Measurements from ENCODE around the gene LIPT2.

Gene LIPT2

DNA sequence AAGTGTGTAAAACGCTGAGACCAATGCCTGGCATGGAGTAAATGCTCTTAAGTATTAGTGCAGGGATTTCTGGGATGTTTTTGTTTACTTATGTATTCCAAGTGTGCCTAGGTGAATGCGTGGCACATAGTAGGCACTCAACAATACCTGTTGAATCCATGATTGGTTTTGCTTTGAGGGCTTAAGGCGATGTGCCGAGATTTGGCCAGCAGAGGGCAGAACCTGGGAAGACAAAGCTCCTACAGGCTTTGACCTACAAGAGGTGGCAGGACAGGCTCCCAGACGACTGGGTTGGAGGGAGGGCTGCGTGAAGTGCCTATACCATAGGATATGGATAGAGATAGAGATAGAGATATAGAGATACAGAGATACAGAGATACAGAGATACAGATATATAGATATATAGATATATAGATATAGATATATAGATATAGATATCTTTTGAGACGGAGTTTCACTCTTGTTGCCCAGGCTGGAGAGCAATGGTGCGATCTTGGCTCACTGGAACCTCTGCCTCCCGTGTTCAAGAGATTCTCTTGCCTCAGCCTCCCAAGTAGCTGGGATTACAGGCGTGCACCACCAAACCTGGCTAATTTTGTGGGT is 40.0 kb downstream of the LIPT2 start:
- Histone ChIP-seq H3K9me3 (ENCODE audit: control insufficient read depth, insufficient read depth, low read length) (no peaks in the 10 kb centered on the region), H3K4me1 (ENCODE audit: control insufficient read depth, insufficient read depth, low read length) (no peaks in the 10 kb centered on the region), H3K4me3 (ENCODE audit: low read length) (no peak overlapping the region), H3K36me3 (ENCODE audit: control insufficient read depth, insufficient read depth, low read length) (no peaks in the 10 kb centered on the region), H3K27me3 (ENCODE audit: control insufficient read depth, insufficient read depth, low read length) (no peaks in the 10 kb centered on the region), H3K27ac (ENCODE audit: low read length) (no peak overlapping the region)
- DNase-seq (ENCODE audit: low read depth, low spot score), result peak; percentile 73
- no CpG with 5 or more reads among the region's 10 CpGs for WGBS (ENCODE audit: insufficient coverage, insufficient read length)

DNA sequence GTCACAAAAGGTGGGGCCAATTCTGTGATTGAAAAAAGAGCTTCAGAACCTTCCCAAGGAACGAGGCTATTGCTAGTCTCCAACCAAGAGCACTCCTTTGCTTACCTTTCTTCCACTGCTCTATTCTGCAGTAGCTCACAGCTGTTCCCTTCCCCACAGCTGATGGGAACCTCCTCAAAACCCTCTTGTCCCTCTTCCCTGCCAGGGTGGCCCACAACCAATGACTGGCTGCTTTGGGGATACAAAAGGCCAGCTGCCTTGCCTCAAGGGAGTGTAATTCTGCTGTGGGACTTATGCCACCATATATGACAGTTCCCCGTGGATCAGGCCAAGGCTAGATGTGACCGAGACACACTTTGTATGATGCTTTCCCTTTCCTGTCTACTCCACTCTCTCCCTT is 41.2 kb downstream of the LIPT2 start:
- DNase-seq (ENCODE audit: low read depth, low spot score), result no peak

GRCh38 chr11:74450318-74450717 is 43.2 kb downstream of the LIPT2 start:
- H3K4me3 ChIP-seq (ENCODE audit: low read length), result no peak overlapping the region
- H3K4me1 ChIP-seq (ENCODE audit: control insufficient read depth, insufficient read depth, low read length), result no peaks in the 10 kb centered on the region
- DNase-seq (ENCODE audit: low read depth, low spot score), result no peak
- no peaks in the 10 kb centered on the region for H3K27me3 ChIP-seq (ENCODE audit: control insufficient read depth, insufficient read depth, low read length)
- WGBS (ENCODE audit: insufficient coverage, insufficient read length), result no CpG with 5 or more reads among the region's 6 CpGs
- no peak overlapping the region for H3K27ac ChIP-seq (ENCODE audit: low read length)
- no peaks in the 10 kb centered on the region for H3K9me3 ChIP-seq (ENCODE audit: control insufficient read depth, insufficient read depth, low read length)
- H3K36me3 ChIP-seq (ENCODE audit: control insufficient read depth, insufficient read depth, low read length), result no peaks in the 10 kb centered on the region

More for the DNA sequence above, 41.2 kb downstream of the LIPT2 start:
- no peak overlapping the region for H3K4me3 ChIP-seq (ENCODE audit: low read length)
- no peaks in the 10 kb centered on the region for H3K4me1 ChIP-seq (ENCODE audit: control insufficient read depth, insufficient read depth, low read length)
- H3K9me3 ChIP-seq (ENCODE audit: control insufficient read depth, insufficient read depth, low read length), result no peaks in the 10 kb centered on the region
- WGBS (ENCODE audit: insufficient coverage, insufficient read length), result no CpG with 5 or more reads among the region's 3 CpGs
- no peaks in the 10 kb centered on the region for H3K27me3 ChIP-seq (ENCODE audit: control insufficient read depth, insufficient read depth, low read length)
- H3K36me3 ChIP-seq (ENCODE audit: control insufficient read depth, insufficient read depth, low read length), result no peaks in the 10 kb centered on the region
- no peak overlapping the region for H3K27ac ChIP-seq (ENCODE audit: low read length)

DNA sequence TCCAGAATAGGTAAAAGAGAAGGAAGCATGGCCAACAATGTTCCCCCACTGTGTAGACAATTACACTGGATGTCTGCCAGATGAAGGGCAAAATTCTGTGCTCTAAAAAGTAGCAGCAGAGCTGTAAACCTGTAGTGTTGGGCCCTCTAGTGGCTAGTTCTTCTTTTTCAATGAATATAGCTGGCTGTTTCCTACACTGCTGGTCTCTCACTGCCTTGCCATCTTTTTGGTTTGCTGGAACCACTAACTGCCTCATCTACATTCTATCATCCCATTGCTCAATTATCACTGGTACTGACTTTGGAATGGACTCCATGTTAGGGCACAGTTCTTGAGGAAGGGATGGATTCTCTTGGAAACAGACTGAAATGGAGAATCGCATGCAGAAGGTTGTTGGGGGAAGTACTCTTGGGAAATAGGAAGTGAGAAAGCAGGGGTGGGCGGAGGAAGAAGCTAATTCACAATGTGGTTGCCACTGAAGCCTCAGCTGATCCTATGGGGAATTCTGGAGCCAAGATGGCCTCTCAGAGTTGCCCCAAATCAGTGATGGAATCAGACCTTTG is 44.1 kb downstream of the LIPT2 start:
- H3K27ac ChIP-seq (ENCODE audit: low read length), result no peak overlapping the region
- H3K4me1 ChIP-seq (ENCODE audit: control insufficient read depth, insufficient read depth, low read length), result no peaks in the 10 kb centered on the region; the same call in 1 of the 2 replicates
- no peaks in the 10 kb centered on the region for H3K27me3 ChIP-seq (ENCODE audit: control insufficient read depth, insufficient read depth, low read length)
- WGBS (ENCODE audit: insufficient coverage, insufficient read length), result no CpG with 5 or more reads among the region's 2 CpGs
- no peak overlapping the region for H3K4me3 ChIP-seq (ENCODE audit: low read length)
- DNase-seq (ENCODE audit: low read depth, low spot score), result no peak
- no peaks in the 10 kb centered on the region for H3K36me3 ChIP-seq (ENCODE audit: control insufficient read depth, insufficient read depth, low read length)
- H3K9me3 ChIP-seq (ENCODE audit: control insufficient read depth, insufficient read depth, low read length), result no peaks in the 10 kb centered on the region

GRCh38 chr11:74447720-74448119 is 45.8 kb downstream of the LIPT2 start:
- no peak overlapping the region for H3K4me3 ChIP-seq (ENCODE audit: low read length)
- no peak overlapping the region for H3K27ac ChIP-seq (ENCODE audit: low read length)
- peaks cover 1% of the 10 kb centered on the region; the same call in 1 of the 2 replicates for H3K4me1 ChIP-seq (ENCODE audit: control insufficient read depth, insufficient read depth, low read length)
- no peaks in the 10 kb centered on the region for H3K36me3 ChIP-seq (ENCODE audit: control insufficient read depth, insufficient read depth, low read length)
- no peak for DNase-seq (ENCODE audit: low read depth, low spot score)
- H3K9me3 ChIP-seq (ENCODE audit: control insufficient read depth, insufficient read depth, low read length), result no peaks in the 10 kb centered on the region
- H3K27me3 ChIP-seq (ENCODE audit: control insufficient read depth, insufficient read depth, low read length), result no peaks in the 10 kb centered on the region

GRCh38 chr11:74446532-74446938 is 47.0 kb downstream of the LIPT2 start:
- Histone ChIP-seq H3K9me3 (ENCODE audit: control insufficient read depth, insufficient read depth, low read length) (no peaks in the 10 kb centered on the region), H3K27me3 (ENCODE audit: control insufficient read depth, insufficient read depth, low read length) (no peaks in the 10 kb centered on the region), H3K27ac (ENCODE audit: low read length) (no peak overlapping the region), H3K36me3 (ENCODE audit: control insufficient read depth, insufficient read depth, low read length) (no peaks in the 10 kb centered on the region), H3K4me1 (ENCODE audit: control insufficient read depth, insufficient read depth, low read length) (peaks cover 1% of the 10 kb centered on the region; the same call in 1 of the 2 replicates), H3K4me3 (ENCODE audit: low read length) (no peak overlapping the region)
- no peak for DNase-seq (ENCODE audit: low read depth, low spot score)
- no CpG with 5 or more reads among the region's 1 CpG for WGBS (ENCODE audit: insufficient coverage, insufficient read length)

DNA sequence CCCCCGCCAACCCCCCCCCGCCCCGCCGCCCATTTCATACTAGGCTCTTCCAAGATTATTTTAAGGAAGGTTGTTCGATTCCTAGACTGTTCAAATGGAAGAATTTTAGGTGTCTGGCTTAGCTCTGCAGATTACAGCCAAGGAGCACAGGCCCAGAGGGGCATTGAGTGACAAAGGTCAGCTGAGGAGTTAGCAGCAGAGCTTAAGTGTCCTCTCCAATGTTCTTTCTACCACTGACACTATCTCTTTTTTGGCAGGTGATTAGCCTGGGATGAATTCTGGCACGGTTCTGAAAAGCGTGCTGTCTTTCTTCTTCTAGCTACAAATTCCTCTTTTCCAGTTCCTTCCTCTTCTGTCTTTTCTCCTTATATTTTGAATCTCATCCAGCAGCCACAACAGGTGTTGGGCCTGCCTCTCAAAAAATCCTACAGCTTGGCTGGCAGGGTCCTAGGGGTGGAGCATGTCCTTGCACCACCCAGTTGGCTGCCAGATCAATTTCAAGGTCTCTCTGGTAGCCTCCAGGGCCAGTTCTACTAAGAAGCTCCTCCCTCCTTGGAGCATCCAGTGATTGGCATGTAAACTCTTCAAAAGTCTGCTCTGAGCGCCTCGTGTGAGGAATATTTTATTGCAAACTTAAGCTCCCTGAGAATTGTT is 49.2 kb downstream of the LIPT2 start:
- Histone ChIP-seq H3K27me3 (ENCODE audit: control insufficient read depth, insufficient read depth, low read length) (no peaks in the 10 kb centered on the region), H3K4me3 (ENCODE audit: low read length) (no peak overlapping the region), H3K9me3 (ENCODE audit: control insufficient read depth, insufficient read depth, low read length) (no peaks in the 10 kb centered on the region), H3K27ac (ENCODE audit: low read length) (no peak overlapping the region), H3K4me1 (ENCODE audit: control insufficient read depth, insufficient read depth, low read length) (peaks cover 1% of the 10 kb centered on the region; the same call in 1 of the 2 replicates), H3K36me3 (ENCODE audit: control insufficient read depth, insufficient read depth, low read length) (no peaks in the 10 kb centered on the region)
- DNase-seq (ENCODE audit: low read depth, low spot score), result no peak
- no CpG with 5 or more reads among the region's 9 CpGs for WGBS (ENCODE audit: insufficient coverage, insufficient read length)

DNA sequence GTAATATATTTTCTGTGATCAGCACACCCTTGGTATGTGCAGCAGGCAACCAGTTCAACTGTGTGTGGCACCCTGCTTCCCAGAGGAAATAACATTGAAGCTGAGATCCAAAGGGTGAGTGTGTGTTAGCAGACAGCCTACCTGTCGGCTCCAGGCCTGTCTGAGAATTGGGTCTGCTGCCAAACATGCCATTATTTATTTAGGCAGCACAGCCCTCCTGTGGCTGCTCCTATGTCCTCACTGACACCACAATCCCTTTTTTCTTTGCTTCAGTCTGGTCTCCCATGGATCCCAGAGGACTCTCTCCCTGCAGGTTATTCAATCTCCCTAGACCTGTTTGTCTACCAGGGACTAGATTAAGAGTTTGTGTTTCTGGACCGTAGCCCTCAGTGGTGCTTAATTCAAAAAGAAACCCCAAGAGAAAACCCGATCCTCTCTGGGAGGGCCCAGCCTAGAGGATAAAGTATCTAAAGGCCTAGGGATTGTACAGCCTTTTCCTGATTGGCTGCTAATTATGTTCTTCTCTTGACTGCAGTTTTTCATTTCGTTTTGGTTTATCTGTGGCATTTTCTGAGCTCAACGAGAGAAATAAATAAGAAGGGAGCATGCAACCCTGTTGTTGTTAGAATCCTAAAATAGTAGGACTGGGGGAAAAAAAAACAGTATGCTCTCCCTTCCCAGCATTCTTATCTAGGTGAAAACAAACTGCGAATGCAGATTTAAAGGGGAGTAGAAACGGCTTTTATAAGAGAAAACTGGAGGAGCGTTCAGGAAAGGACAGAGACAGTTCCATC is 50.3 kb downstream of the LIPT2 start:
- no peaks in the 10 kb centered on the region for H3K27me3 ChIP-seq (ENCODE audit: control insufficient read depth, insufficient read depth, low read length)
- no peak for DNase-seq (ENCODE audit: low read depth, low spot score)

GRCh38 chr11:74442636-74443035 is 50.9 kb downstream of the LIPT2 start:
- no peaks in the 10 kb centered on the region for H3K9me3 ChIP-seq (ENCODE audit: control insufficient read depth, insufficient read depth, low read length)
- no peak overlapping the region for H3K27ac ChIP-seq (ENCODE audit: low read length)
- peaks cover 1% of the 10 kb centered on the region; the same call in 1 of the 2 replicates for H3K4me1 ChIP-seq (ENCODE audit: control insufficient read depth, insufficient read depth, low read length)
- no peaks in the 10 kb centered on the region for H3K27me3 ChIP-seq (ENCODE audit: control insufficient read depth, insufficient read depth, low read length)
- no peak for DNase-seq (ENCODE audit: low read depth, low spot score)
- no peaks in the 10 kb centered on the region for H3K36me3 ChIP-seq (ENCODE audit: control insufficient read depth, insufficient read depth, low read length)
- WGBS (ENCODE audit: insufficient coverage, insufficient read length), result no CpG with 5 or more reads among the region's 3 CpGs
- H3K4me3 ChIP-seq (ENCODE audit: low read length), result no peak overlapping the region

More for the DNA sequence above, 50.3 kb downstream of the LIPT2 start:
- H3K9me3 ChIP-seq (ENCODE audit: control insufficient read depth, insufficient read depth, low read length), result no peaks in the 10 kb centered on the region
- no peak overlapping the region for H3K27ac ChIP-seq (ENCODE audit: low read length)
- no peak overlapping the region for H3K4me3 ChIP-seq (ENCODE audit: low read length)
- no CpG with 5 or more reads among the region's 8 CpGs for WGBS (ENCODE audit: insufficient coverage, insufficient read length)
- no peaks in the 10 kb centered on the region for H3K36me3 ChIP-seq (ENCODE audit: control insufficient read depth, insufficient read depth, low read length)
- peaks cover 1% of the 10 kb centered on the region; the same call in 1 of the 2 replicates for H3K4me1 ChIP-seq (ENCODE audit: control insufficient read depth, insufficient read depth, low read length)

Data from iPS DF 6.9 (cell line).